NCI-H748 (cell line): ENCODE measurements around the gene HMGA1.
A peak's percentile ranks its signal among the peaks of the same experiment; 100 is the strongest.

ENCODE experiments used
- DNase-seq: peaks from one replicate; lab custom pipeline; 2025; ENCODE audit not compliant: unreplicated experiment; lab: John Stamatoyannopoulos, UW

Gene HMGA1

DNA sequence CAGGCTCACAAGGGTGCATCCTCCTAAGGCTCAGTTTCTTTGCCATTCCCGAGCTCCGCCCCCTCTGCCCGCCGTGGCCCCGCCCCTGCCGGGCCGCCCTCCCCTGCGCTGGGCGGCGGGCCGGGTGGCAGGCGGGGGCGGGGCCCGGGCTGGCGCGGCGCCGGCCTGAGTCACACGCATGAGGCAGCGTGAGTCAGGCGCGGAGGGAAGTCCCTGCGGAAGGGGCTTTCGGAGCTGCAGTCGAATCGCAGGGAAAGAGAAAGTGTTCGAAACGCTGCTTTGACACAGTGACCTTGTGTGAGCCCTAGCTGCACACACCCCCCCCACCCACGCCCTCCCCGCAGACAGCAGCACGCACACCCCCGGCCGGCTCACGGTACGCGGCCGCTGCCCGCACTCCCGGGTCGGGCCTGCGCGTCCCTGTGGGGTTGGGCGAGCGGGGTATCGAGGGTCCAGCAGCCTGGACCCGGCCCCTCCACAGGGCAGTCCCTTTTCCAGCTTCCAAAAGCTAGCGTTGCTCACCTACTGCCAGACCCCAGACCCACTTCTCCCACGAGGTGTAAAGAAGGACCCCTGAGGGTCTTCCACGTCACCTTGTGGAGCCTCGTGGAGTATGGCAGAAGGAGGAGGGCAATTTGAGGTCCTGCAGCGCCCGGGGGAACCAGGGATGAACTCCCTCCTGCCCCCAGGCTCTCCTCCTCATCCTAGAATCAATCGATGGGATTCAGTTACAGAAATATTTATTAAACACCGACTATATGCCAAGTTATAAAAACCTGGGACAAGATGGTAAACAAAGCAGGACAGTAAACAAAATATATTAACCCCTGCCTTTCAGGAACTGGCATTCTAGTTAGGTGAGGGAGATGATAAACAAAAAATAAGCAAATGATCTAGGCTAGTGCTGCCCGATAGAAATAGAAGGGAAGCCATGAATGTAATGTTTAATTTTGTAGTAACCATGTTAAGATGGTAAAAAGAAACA lies 12.4 kb upstream of the HMGA1 start:
- peak; percentile 92 for DNase-seq

DNA sequence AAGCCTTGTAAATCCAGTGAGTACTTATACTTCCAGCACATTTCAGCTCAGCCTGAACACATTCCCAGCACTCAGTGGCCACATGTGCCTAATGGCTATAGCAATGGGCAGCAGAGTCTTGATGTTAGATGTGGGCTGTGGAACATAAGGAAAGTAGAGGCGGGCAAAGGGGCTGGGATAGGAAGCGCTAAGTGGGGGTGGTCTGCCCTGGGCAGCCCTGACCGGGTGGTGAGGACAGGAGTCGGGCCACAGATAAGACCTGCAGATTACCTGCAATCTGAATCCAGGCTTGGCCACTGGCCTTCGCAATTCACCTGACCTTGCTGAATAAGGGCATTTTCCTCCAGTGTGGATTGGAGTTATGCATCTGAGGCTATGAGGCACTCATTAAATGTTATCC lies 11.1 kb upstream of the HMGA1 start:
- DNase-seq = no peak

- no peak for DNase-seq
Measured at GRCh38 chr6:34226066-34226465, 10.6 kb upstream of the HMGA1 start.

DNA sequence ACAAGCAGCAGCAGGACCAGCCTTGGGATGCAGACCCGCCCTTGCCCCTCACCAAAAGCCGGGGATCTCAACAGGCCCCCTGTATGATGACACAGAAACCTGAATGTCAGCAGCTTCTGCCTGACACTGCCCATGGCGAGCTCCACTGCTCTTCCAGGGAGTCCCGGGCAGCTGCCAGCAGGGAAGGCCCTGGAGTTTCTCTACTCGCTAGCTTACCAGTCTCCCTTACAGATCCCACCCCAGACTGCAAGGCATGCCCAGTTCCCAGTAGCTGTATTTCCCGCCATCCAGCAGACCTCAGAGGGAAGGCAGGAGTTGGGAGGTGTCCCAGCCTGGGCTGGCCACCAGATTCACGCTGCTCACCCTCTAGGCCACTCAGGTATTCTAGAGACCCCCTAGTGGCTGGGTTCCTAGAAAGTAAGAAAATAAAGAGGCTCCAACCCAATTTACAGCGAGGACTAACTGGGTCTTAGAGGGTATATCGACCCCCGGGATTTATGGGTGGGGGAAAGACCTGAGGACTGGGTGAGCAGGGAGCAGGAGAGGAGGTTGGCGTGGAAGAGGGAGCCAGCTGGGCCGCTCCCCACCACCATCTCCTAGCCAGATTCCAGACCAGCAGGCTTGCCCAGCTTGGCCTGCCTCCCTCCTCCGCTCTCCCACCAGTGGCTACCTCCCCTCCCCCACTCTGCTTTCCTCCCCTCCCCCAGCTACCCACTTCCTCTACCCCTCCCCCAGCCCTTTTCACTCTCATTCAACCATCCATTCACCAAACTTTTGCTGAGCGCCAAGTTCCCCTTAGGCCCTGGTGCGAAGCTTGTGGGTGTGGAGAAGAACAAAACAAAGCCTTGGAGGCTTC lies 9.7 kb upstream of the HMGA1 start:
- no peak for DNase-seq

DNA sequence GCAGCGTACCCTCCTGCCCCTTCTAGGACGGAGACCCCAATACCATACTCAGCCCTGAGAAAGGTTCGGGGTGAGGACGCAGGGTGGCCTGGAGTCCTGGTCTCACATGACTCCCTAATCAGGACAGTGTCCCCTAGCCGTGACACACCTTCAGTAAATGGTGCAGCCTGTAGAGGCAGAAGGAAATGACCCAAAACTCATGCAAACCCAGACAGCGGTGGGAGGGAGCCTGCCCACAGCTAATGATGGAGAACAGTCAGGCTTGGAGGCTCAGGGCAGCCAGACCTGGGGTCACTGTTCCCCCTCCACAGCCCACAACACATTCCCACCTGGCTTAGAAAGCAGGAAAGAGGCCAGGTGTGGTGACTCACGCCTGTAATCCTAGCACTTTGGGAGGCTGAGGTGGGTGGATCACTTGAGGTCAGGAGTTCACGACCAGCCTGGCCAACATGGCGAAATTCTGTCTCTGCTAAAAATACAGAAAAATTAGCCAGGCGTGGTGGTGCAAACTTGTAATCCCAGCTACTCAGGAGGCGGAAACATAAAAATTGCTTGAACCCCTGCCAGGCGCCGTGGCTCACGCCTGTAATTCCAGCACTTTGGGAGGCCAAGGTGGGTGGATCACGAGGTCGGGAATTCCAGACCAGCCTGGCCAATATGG lies 8.8 kb upstream of the HMGA1 start:
- no peak for DNase-seq

DNA sequence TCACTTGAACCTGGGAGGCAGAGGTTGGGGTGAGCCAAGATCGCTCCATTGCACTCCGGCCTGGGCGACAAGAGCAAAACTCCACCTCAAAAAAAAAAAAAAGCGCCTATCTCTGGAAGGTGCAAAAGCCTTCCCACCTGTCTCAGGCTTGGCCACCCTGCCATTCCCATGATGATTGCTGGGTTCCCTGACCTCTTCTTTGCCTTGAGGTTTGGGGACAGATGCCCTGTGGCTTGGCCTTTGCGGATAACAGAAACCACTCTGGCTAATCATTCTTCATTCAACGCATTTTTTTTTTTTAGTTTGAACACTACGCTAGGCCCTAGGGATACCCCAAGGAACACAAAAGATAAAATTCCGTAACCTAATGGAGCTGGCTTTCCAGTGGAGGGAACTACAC lies 6.8 kb upstream of the HMGA1 start:
- DNase-seq = no peak

DNA sequence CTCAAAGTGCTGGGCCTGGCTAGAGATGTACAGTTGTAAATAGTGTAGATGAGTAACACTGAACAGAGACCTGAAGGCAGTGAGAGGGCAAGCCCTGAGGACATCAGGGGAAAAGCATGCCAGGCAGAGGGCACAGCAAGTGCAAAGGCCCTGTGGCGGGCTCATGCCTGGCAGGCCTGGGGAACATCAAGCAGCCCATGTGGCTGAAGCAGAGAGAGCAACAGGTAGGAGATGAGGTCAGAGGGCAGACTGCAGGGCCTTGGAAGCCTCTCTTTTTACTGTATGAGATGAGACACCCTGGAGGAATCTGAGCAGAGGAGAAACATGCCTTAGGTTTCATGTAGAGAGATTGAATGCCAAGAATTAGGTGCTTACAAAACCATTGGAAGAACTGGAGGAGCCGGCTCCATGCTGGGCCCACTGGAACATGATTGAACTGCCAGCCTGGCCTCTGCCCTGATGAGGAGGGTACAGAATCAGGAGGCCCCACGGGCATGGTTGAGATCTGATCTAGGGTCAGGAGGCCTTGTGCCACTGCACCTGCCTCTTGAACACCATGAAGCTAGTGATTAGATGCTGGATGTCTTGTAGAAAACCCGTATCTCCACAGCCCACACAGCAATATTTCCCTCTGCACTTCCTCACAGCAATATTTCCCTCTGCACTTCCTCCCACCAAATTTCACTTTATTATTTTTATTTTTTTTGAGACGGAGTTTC lies 5.9 kb upstream of the HMGA1 start:
- DNase-seq = no peak

- DNase-seq = no peak
Measured at GRCh38 chr6:34231566-34232336, 4.9 kb upstream of the HMGA1 start.

DNA sequence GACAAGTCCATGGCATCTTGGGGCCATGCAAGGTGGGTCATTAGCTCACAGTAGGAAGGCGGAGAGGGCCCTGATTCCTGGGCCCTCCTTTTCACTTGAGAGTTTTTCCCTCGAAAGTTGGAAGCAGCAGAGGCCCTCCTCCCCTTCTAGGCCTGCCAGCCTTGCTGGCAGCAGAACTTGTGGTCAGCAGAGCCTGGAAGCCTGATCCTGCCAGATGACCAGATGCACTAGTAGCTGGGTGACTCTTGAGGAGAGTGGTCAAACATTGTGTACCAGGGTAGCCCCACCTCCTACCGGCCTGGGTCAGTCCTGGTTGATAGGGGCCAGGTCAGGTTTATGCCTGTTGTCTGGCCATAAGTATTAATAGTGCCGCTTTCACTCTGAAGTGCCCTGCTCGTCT lies 3.8 kb upstream of the HMGA1 start:
- DNase-seq = no peak

DNA sequence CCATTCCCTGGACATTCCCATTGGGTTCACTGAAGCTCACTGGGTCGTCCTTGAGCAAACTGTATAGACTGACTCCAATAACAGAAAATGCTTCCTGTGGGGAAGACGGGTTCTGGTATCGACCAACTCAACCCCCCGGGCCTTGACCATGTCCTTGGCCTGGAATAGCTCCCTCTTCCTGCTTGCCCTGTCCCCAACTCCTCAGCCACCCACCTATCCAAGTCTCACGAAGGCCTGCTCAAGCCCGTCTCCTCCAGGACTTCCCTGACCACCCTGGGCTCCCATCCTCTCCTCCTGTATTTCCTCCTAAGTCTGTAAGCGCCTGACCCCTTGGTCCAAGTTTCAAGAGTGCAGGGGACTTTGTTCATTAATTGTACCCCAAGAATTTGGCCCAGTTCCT lies 2.8 kb upstream of the HMGA1 start:
- DNase-seq = no peak

GRCh38 chr6:34234667-34235306 lies 1.9 kb upstream of the HMGA1 start:
- DNase-seq = no peak

DNA sequence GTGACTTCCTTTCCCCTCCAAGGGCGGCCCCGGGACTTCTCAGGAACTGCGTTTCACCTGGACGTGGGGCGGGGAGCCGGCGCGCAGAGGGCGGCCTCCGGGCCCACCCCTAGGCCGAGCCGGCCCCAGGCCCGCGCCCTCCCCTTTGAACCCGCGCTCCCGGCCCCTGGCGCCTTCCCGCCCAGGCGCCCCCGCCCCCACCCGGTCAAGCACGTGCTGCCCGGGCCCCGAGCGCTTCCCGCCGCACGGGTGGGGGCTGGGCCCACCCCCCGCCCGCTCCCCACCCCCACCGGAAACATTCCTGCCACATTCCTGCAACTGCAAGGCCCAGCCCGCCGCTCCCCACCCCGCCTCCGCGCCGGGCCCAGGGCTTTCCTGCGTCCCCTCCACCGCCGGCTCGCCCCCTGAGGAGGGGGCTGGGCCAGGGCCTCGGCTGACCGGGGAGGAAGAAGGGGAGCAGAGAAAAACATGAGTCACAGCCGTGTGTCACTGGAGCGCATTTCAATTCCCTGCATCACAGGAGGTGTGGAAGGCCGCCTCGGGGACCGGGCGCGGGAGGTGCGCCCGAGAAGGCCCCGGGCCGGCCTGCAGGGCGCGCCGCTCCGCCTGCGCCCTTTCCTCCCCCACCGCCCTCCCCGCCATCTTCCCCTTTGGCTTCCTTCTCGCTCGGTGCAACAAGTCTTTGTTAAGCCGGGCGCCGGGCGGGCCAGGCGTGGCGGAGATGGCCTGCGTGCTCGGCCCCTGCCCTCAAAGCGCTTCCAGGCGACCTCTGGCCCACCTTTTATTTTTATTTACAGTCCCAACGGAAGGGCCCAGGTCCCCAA lies 1.2 kb upstream of the HMGA1 start:
- DNase-seq = no peak

- peak; percentile 52 for DNase-seq
Measured at GRCh38 chr6:34236131-34236442, 586 bp upstream of the HMGA1 start.

DNA sequence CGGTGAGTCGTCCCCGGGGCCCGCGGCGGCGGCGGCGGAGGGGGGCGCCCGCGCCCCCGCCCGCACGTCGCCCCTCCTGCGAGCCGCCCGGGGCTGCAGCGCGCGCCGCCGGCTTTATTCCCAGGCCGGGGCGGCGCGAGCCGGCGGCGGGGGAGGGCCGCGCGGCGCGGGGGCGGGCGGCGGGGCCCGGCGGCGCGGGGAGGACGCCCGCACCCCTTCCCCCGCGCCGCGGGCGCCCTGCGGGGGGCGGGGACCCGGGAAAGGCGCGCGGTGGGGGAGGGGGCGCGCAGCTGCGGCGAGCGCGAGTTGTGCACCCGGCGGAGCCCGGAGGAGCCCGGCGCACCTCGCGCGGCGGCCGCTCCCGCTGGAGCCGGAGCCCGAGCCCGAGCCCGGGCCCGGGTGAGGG lies 646 bp downstream of the HMGA1 start:
- peak; percentile 65 for DNase-seq

DNA sequence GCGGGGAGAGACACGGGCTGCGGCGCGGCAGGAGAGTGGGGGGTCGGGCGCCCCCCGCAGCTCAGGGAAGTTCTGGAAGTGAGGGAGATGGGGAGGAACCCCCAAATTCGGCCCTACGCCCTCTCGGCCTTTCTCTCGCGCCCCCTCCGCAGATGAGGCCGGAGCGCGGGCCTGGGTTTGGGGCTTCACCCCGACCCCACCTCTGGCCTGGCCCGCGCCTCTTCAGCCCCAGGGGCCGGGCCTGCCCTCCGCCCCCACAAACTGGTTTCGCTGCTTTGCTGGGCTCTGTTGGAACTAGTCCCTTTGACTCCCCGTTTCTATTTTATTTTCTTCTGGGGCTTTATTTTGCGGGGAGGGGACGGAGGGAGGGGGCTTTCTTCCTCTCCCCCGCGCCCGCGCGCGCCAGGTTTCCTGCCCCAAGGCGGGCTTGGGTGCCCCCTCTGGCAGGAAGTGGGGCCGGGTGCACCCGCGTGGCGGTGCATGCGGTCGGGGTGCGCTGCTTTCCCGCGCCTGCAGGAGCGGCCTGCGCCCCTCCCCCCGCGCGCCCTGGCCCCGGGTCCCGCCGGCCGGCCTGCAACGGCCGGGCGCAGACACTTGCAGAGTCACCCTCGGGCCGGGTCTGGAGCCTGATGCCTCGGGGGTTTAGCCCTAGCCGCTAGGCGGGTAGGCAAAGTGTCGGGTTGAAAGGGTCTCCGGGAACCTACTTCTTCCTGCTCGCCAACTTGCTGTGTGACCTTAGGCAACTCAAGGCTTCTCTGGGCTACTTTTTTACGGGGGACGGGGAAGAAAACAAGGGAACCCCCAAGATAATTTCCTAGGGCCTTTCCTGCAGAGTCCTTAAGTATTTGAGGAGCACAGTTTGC lies 1.3 kb downstream of the HMGA1 start:
- DNase-seq = peak; percentile 84

GRCh38 chr6:34238585-34239499 lies 2.2 kb downstream of the HMGA1 start:
- no peak for DNase-seq

DNA sequence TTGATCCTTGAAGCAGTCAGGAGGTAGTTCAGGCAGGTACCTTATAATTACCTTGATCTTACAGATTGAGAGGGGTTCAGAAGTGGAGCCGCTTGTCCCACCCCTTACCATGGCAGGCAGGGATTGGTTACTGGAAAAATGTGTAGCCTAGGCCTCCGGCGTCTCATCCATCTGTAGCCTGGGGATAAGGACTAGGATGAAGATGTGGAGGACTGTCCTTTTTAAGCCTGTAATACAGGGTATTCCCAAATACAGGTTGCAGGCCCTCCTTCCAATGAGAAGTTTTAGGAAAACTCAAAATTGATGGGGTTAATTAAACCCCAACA lies 2.8 kb downstream of the HMGA1 start:
- DNase-seq = no peak
